HG03139 (cell line): ENCODE measurements around the gene SDHB.

Source experiments
- ATAC-seq: cut with Tn5 transposase; IDR thresholded peaks from one replicate; pipeline ENCODE4 v1.9.1; 2021; ENCODE audit not compliant: unreplicated experiment

SDHB gene

GRCh38 chr1:17013491-17014320, 40.1 kb downstream of the SDHB start:
- ATAC-seq: no peak

- ATAC-seq: no peak
Measured at GRCh38 chr1:17012775-17013490, 40.9 kb downstream of the SDHB start.

GRCh38 chr1:17011439-17012307, 42.2 kb downstream of the SDHB start, which contains the start of gene ATP13A2:
Gene ATP13A2, minus strand, starts transcription at chr1:17011928. Its CDS starts 190 bp downstream, at chr1:17011738.
- peak; percentile 78 for ATAC-seq

- peak; percentile 5 for ATAC-seq
Measured at GRCh38 chr1:17011092-17011438, 42.8 kb downstream of the SDHB start.

- no peak for ATAC-seq
Measured at GRCh38 chr1:17009706-17010105, 44.1 kb downstream of the SDHB start.

GRCh38 chr1:17008208-17008855, 45.5 kb downstream of the SDHB start:
- no peak for ATAC-seq

- no peak for ATAC-seq
Measured at GRCh38 chr1:17007121-17007520, 46.7 kb downstream of the SDHB start.

- ATAC-seq: no peak
Measured at GRCh38 chr1:17005365-17005740, 48.5 kb downstream of the SDHB start.

- ATAC-seq: no peak
Measured at GRCh38 chr1:17004466-17005364, 49.1 kb downstream of the SDHB start.

- ATAC-seq: no peak
Measured at GRCh38 chr1:17002524-17002902, 51.3 kb downstream of the SDHB start.

- ATAC-seq: no peak
Measured at GRCh38 chr1:17001760-17002523, 51.9 kb downstream of the SDHB start.

- ATAC-seq: no peak
Measured at GRCh38 chr1:16999863-17000262, 54.0 kb downstream of the SDHB start.

- ATAC-seq: no peak
Measured at GRCh38 chr1:16998589-16998988, 55.2 kb downstream of the SDHB start.

- no peak for ATAC-seq
Measured at GRCh38 chr1:16996845-16997244, 57.0 kb downstream of the SDHB start.

- ATAC-seq: no peak
Measured at GRCh38 chr1:16993521-16994038, 60.3 kb downstream of the SDHB start.

- ATAC-seq: no peak
Measured at GRCh38 chr1:16992675-16993074, 61.2 kb downstream of the SDHB start.

GRCh38 chr1:16992102-16992501, 61.7 kb downstream of the SDHB start:
- no peak for ATAC-seq

GRCh38 chr1:16991571-16991970, 62.3 kb downstream of the SDHB start:
- no peak for ATAC-seq
